A549 (cell line): ENCODE data around the gene KIFC3. TPM values are rescaled to one million over a fixed set of nuclear protein-coding genes. Genes with fewer than 3 reads are reported as not detected.
A peak's percentile ranks its signal among the peaks of the same experiment; 100 is the strongest.

Experiments used
- ATAC-seq, 2 experiments: fragments of 200-7000 bp in 1 of 2; fragments of >200 bp in 1 of 2; cut with Nextera tagmentation in 1 of 2; cut with Tn5 transposase in 1 of 2; 3 replicates each; pipeline versions ENCODE4 v1.8.0 to v1.9.1; 2018 to 2020; ENCODE audit warnings: mild to moderate bottlenecking in 1 of 2, moderate library complexity in 1 of 2
- CTCF ChIA-PET: fragments of 300-600 bp; sonication (Branson Sonifier 250); formaldehyde crosslinking; extraction: SDS; loops from one replicate; lab custom pipeline; 2021; ENCODE audit warnings: antibody characterized with exemption, inconsistent platforms; lab: Yijun Ruan, JAX
- POLR2A ChIA-PET: fragments of 350-600 bp; formaldehyde crosslinking; extraction: SDS; loops from one replicate; lab custom pipeline; 2021; ENCODE audit warnings: antibody characterized with exemption, inconsistent platforms; lab: Yijun Ruan, JAX
- DNase-seq, 2 experiments: peaks; one replicate each; pipeline versions ENCODE4 v3.0.0 to v3.0.0-alpha.2; 2011 to 2016; ENCODE audit warnings: low read depth in 1 of 2, low spot score in 1 of 2
- FAIRE-seq: peaks from 2 replicates; lab custom pipeline; 2011; peaks lifted over from hg19 to GRCh38; lab: Jason Lieb, UNC
- H3K27ac ChIP-seq, 2 experiments: fragments of >200 bp; sonication (Bioruptor Twin); formaldehyde crosslinking; 3 replicates each; pipeline ENCODE4 v1.5.1; 2016 to 2017
- H3K4me1 ChIP-seq: fragments of >200 bp; sonication (Bioruptor Twin); formaldehyde crosslinking; 3 replicates; pipeline ENCODE4 v1.6.1; 2016
- H3K4me2 ChIP-seq: fragments of >200 bp; sonication (Bioruptor Twin); formaldehyde crosslinking; 3 replicates; pipeline ENCODE4 v1.6.1; 2016
- H3K4me3 ChIP-seq: fragments of >200 bp; sonication (Bioruptor Twin); formaldehyde crosslinking; 3 replicates; pipeline ENCODE4 v1.5.1; 2016
- H3K9me3 ChIP-seq: fragments of >200 bp; sonication (Bioruptor Twin); formaldehyde crosslinking; 3 replicates; pipeline ENCODE4 v1.6.1; 2016
- ATOH8 ChIP-seq: fragments of 250-450 bp; sonication (Bioruptor Pico); IDR thresholded peaks from 2 replicates; pipeline ENCODE4 v1.5.0; 2020; ENCODE audit warnings: low read depth, mild to moderate bottlenecking, moderate library complexity
- BCL3 ChIP-seq: fragments of >200 bp; sonication (Bioruptor Twin); formaldehyde crosslinking; IDR thresholded peaks from 3 replicates; pipeline ENCODE4 v1.6.1; 2016
- BHLHE40 ChIP-seq: IDR thresholded peaks from 2 replicates; pipeline ENCODE4 v1.6.1; 2012; ENCODE audit warnings: low read depth, low read length, inconsistent platforms
- CBX8 ChIP-seq: fragments of 200-600 bp; sonication (generic); IDR thresholded peaks from 2 replicates; pipeline ENCODE4 v1.6.1; 2016
- CEBPB ChIP-seq, 2 experiments: fragments of >200 bp in 1 of 2; sonication (Bioruptor Twin) in 1 of 2; formaldehyde crosslinking in 1 of 2; IDR thresholded peaks; 2 replicates each; pipeline ENCODE4 v1.6.1; 2012 to 2016
- EP300 ChIP-seq, 2 experiments: fragments of >200 bp; sonication (Bioruptor Twin); formaldehyde crosslinking; IDR thresholded peaks; 2 replicates in 1 of 2; 3 replicates in 1 of 2; pipeline ENCODE4 v1.6.1; 2016 to 2017
- FOSB ChIP-seq: fragments of 250-450 bp; sonication (Bioruptor Pico); IDR thresholded peaks from 2 replicates; pipeline ENCODE4 v1.5.0; 2020; ENCODE audit warnings: mild to moderate bottlenecking, moderate library complexity
- FOSL2 ChIP-seq, 2 experiments: fragments of 450-650 bp in 1 of 2; fragments of >200 bp in 1 of 2; sonication (Bioruptor Twin) in 1 of 2; formaldehyde crosslinking; IDR thresholded peaks; 2 replicates each; pipeline versions ENCODE4 v1.5.0 to v1.6.1; 2016 to 2020; ENCODE audit warnings: mild to moderate bottlenecking in 1 of 2, moderate library complexity in 1 of 2
- GATA3 ChIP-seq: IDR thresholded peaks from 2 replicates; pipeline ENCODE4 v1.6.1; 2012; ENCODE audit warnings: borderline replicate concordance
- HOXA7 ChIP-seq: fragments of 250-450 bp; sonication (Bioruptor Pico); IDR thresholded peaks from 2 replicates; pipeline ENCODE4 v1.5.0; 2020; ENCODE audit warnings: mild to moderate bottlenecking, moderate library complexity
- HOXB13 ChIP-seq: fragments of 250-450 bp; sonication (Bioruptor Pico); IDR thresholded peaks from 2 replicates; pipeline ENCODE4 v1.5.0; 2020; ENCODE audit warnings: low read depth, mild to moderate bottlenecking, moderate library complexity
- HOXB5 ChIP-seq: fragments of 250-450 bp; sonication (Bioruptor Pico); IDR thresholded peaks from 2 replicates; pipeline ENCODE4 v1.5.0; 2020; ENCODE audit warnings: mild to moderate bottlenecking, moderate library complexity
- JUN ChIP-seq, 2 experiments: fragments of >200 bp; sonication (Bioruptor Twin); formaldehyde crosslinking; IDR thresholded peaks; 2 replicates in 1 of 2; 3 replicates in 1 of 2; pipeline ENCODE4 v1.6.1; 2016 to 2017
- MAX ChIP-seq: IDR thresholded peaks from 2 replicates; pipeline ENCODE4 v1.6.1; 2012
- NPAS2 ChIP-seq: fragments of 250-450 bp; sonication (Bioruptor Pico); IDR thresholded peaks from 2 replicates; pipeline ENCODE4 v1.8.0; 2022; ENCODE audit warnings: mild to moderate bottlenecking, moderate library complexity, borderline replicate concordance
- RAD21 ChIP-seq, 2 experiments: fragments of >200 bp in 1 of 2; sonication (Bioruptor Twin) in 1 of 2; formaldehyde crosslinking in 1 of 2; IDR thresholded peaks in 1 of 2; conservative IDR thresholded peaks in 1 of 2; 2 replicates in 1 of 2; 3 replicates in 1 of 2; pipeline ENCODE4 v1.6.1; 2012 to 2018; ENCODE audit warnings: inconsistent platforms in 1 of 2
- REST ChIP-seq: fragments of 200-600 bp; sonication (generic); IDR thresholded peaks from 2 replicates; pipeline ENCODE4 v1.6.1; 2016; ENCODE audit warnings: antibody characterized with exemption, mild to moderate bottlenecking, moderate library complexity
- SMC3 ChIP-seq: fragments of >200 bp; sonication (Bioruptor Twin); formaldehyde crosslinking; IDR thresholded peaks from 3 replicates; pipeline ENCODE4 v1.6.1; 2018; ENCODE audit warnings: inconsistent platforms
- USF2 ChIP-seq: fragments of 450-650 bp; IDR thresholded peaks from 2 replicates; pipeline ENCODE4 v1.6.1; 2014; ENCODE audit warnings: antibody characterized with exemption
- ZC3H11A ChIP-seq: fragments of 450-650 bp; IDR thresholded peaks from 2 replicates; pipeline ENCODE4 v1.6.1; 2014; ENCODE audit warnings: antibody characterized with exemption, mild to moderate bottlenecking
- ZFP36 ChIP-seq: fragments of 450-650 bp; IDR thresholded peaks from 2 replicates; pipeline ENCODE4 v1.6.1; 2014; ENCODE audit warnings: borderline replicate concordance; ENCODE audit not compliant: partially characterized antibody
- WGBS: methylation state at CpG from one replicate; pipeline ENCODE4 v1.1.6; 2017; ENCODE audit errors: missing lambda C conversion rate; 5-methylcytosine and 5-hydroxymethylcytosine counted together
- polyA plus RNA-seq, 4 experiments: library from polyadenylated mRNA; depleted of rRNA in 3 of 4; stranded (reverse); fragments of >200 nt; fragmentation: RNase III in 1 of 4; extraction: RNeasy Plus Mini Kit Qiagen cat#74134 plus additional on column Dnase treatment in 1 of 4; gene quantifications; 2 replicates in 3 of 4; 3 replicates in 1 of 4; pipeline ENCODE4 v1.2.3, GENCODE V29; 2011 to 2017

KIFC3 gene
- polyA plus RNA-seq, 2 of the 4 experiments (the other 2 are of a cell fraction): 128 to 178 TPM

- FAIRE-seq (no peak), ATAC-seq (no peak), DNase-seq (no peak)
- Histone ChIP-seq H3K4me3 (no peak overlapping the region), H3K27ac (peak overlapping the region; percentile 77 to 97; a peak in 4 of 6 replicates), H3K4me1 (peaks cover 65% of the 10 kb centered on the region), H3K9me3 (no peaks in the 10 kb centered on the region), H3K4me2 (no peak overlapping the region)
- POLR2A ChIA-PET: interaction anchor here (0.9 to 2.3 kb wide), 3 partner anchors 11 to 45 kb away, joined by 5 to 16 read pairs (median 6); no protein-coding TSS in a partner anchor
- CTCF ChIA-PET: interaction anchor here (0.6 to 3.3 kb wide), 14 partner anchors 9 to 243 kb away, joined by 3 to 14 read pairs (median 4); partner anchors contain the start of gene KIFC3
- TF ChIP-seq ZC3H11A: no peak
- TF ChIP-seq JUN (IDR thresholded peaks at IDR 0.05): 0 out of 5 replicates have a peak, but pooled peaks of 1 of the 2 experiments have one; percentile 19
- no peak for TF ChIP-seq NPAS2
- no peak for TF ChIP-seq BCL3
- TF ChIP-seq GATA3: 0 out of 2 replicates have a peak, but pooled peaks have one; percentile 21
- TF ChIP-seq ZFP36: no peak
- WGBS: 54% methylated on average over 8 of the region's 8 CpGs
Observed at GRCh38 chr16:57818377-57819064, 16.2 kb upstream of the KIFC3 start.

- FAIRE-seq (no peak), DNase-seq (no peak), ATAC-seq (no peak)
- Histone ChIP-seq H3K4me1 (peaks cover 73% of the 10 kb centered on the region), H3K4me3 (no peak overlapping the region)
- POLR2A ChIA-PET: interaction anchor here (1.1 to 2.3 kb wide), 3 partner anchors 10 to 45 kb away, joined by 3 to 16 read pairs (median 5); no protein-coding TSS in a partner anchor
- no peak for TF ChIP-seq MAX
- TF ChIP-seq ZFP36: peak; percentile 64
- TF ChIP-seq, all 56 proteins: peak for 1
- Histone ChIP-seq H3K27ac (peak overlapping the region; percentile 77 to 97), H3K4me2 (no peak overlapping the region), H3K9me3 (no peaks in the 10 kb centered on the region)
- CTCF ChIA-PET: interaction anchor here (0.6 to 3.3 kb wide), 13 partner anchors 9 to 182 kb away, joined by 3 to 14 read pairs (median 4); partner anchors contain the start of gene KIFC3
Observed at GRCh38 chr16:57817680-57818079, 15.4 kb upstream of the KIFC3 start.

- Histone ChIP-seq H3K27ac (peak overlapping the region; percentile 77 to 97), H3K9me3 (no peaks in the 10 kb centered on the region), H3K4me2 (peak overlapping the region; percentile 42), H3K4me1 (peaks cover 76% of the 10 kb centered on the region), H3K4me3 (no peak overlapping the region)
- POLR2A ChIA-PET: interaction anchor here (1.1 to 2.3 kb wide), 5 partner anchors 9 to 47 kb away, joined by 4 to 16 read pairs (median 9); no protein-coding TSS in a partner anchor
- peak; percentile 72 to 79 for ATAC-seq
- WGBS: 65% methylated on average over 14 of the region's 16 CpGs
- DNase-seq: peak; percentile 62 to 81
- CTCF ChIA-PET: interaction anchor here (0.7 to 3.3 kb wide), 12 partner anchors 13 to 225 kb away, joined by 3 to 13 read pairs (median 4); no protein-coding TSS in a partner anchor
- FAIRE-seq: no peak
- TF ChIP-seq FOSL2 (IDR thresholded peaks at IDR 0.05) (no peak), FOSL2 (CRISPR knock-in tag; IDR thresholded peaks at IDR 0.05) (peak; percentile 80), NPAS2 (no peak), HOXB13 (CRISPR knock-in tag) (peak; percentile 48; the same call in 1 of the 2 replicates), REST (no peak), GATA3 (no peak; the same call in 1 of the 2 replicates), FOSB (CRISPR knock-in tag) (peak; percentile 29; the same call in 1 of the 2 replicates), RAD21 (conservative IDR thresholded peaks at IDR 0.05 in 1 of 2, IDR thresholded peaks at IDR 0.05 in 1 of 2) (0 out of 5 replicates have a peak, but pooled peaks of 1 of the 2 experiments have one; percentile 15), EP300 (IDR thresholded peaks at IDR 0.05) (peak in 1 of 2 experiments; percentile 57; a peak in 1 of 5 replicates), CBX8 (no peak), ATOH8 (peak; percentile 77; the same call in 1 of the 2 replicates), SMC3 (no peak), BHLHE40 (peak; percentile 45; the same call in 1 of the 2 replicates), CEBPB (IDR thresholded peaks at IDR 0.05) (no peak), JUN (IDR thresholded peaks at IDR 0.05) (peak in 1 of 2 experiments; percentile 41; a peak in 3 of 5 replicates), USF2 (0 out of 2 replicates have a peak, but pooled peaks have one; percentile 3), HOXB5 (CRISPR knock-in tag) (peak; percentile 27; the same call in 1 of the 2 replicates), HOXA7 (CRISPR knock-in tag) (no peak)
Observed at GRCh38 chr16:57815987-57816745, 13.9 kb upstream of the KIFC3 start.
